Tongue (tissue), 2 donors: Measurements from ENCODE around the gene PRKG1. TPM values are rescaled to one million over a fixed set of nuclear protein-coding genes. Genes with fewer than 3 reads are reported as not detected.
A peak's percentile ranks its signal among the peaks of the same experiment; 100 is the strongest.
"Not testable (repeated sequence)": the region's sequence is repeated elsewhere in the genome, so short reads cannot be mapped to it uniquely, and the experiment has no call there.

Experiments
- DNase-seq: peaks from one replicate; pipeline ENCODE4 v3.0.0-alpha.2; 2015
- total RNA-seq: library from RNA; depleted of rRNA; stranded (reverse); fragments of >200 nt; gene quantifications from one replicate; pipeline ENCODE4 v1.2.3, GENCODE V29; 2014

Gene PRKG1
- total RNA-seq, 1 donor from 2014 or later, result 96.8 TPM

GRCh38 chr10:51117053-51117660 lies 42.9 kb downstream of the PRKG1 start:
- peak; percentile 15 for DNase-seq

- DNase-seq, result peak; percentile 66
Observed at GRCh38 chr10:51117794-51118193, 43.5 kb downstream of the PRKG1 start.

- DNase-seq, result no peak
Observed at GRCh38 chr10:51119441-51119840, 45.2 kb downstream of the PRKG1 start.

- DNase-seq, result peak; percentile 56
Observed at GRCh38 chr10:51121861-51122260, 47.6 kb downstream of the PRKG1 start.

GRCh38 chr10:51124852-51125251 lies 50.6 kb downstream of the PRKG1 start:
- peak; percentile 37 for DNase-seq

- no peak for DNase-seq
Observed at GRCh38 chr10:51125518-51125917, 51.2 kb downstream of the PRKG1 start.

GRCh38 chr10:51129946-51130544 lies 55.8 kb downstream of the PRKG1 start:
- DNase-seq, result no peak

GRCh38 chr10:51137756-51138529 lies 63.7 kb downstream of the PRKG1 start:
- no peak for DNase-seq

- DNase-seq, result no peak
Observed at GRCh38 chr10:51139176-51139575, 64.9 kb downstream of the PRKG1 start.

- no peak for DNase-seq
Observed at GRCh38 chr10:51141010-51141409, 66.7 kb downstream of the PRKG1 start.

GRCh38 chr10:51144161-51144781 lies 70.0 kb downstream of the PRKG1 start:
- no peak for DNase-seq

GRCh38 chr10:51145375-51145774 lies 71.1 kb downstream of the PRKG1 start:
- DNase-seq, result peak; percentile 33

GRCh38 chr10:51147644-51148399 lies 73.5 kb downstream of the PRKG1 start:
- no peak for DNase-seq

- DNase-seq, result peak; percentile 19
Observed at GRCh38 chr10:51156926-51157325, 82.6 kb downstream of the PRKG1 start.

GRCh38 chr10:51158832-51159231 lies 84.5 kb downstream of the PRKG1 start:
- no peak for DNase-seq

- no peak for DNase-seq
Observed at GRCh38 chr10:51159841-51160240, 85.6 kb downstream of the PRKG1 start.

- no peak for DNase-seq
Observed at GRCh38 chr10:51162002-51162401, 87.7 kb downstream of the PRKG1 start.

- DNase-seq, result not testable (repeated sequence)
Observed at GRCh38 chr10:51163380-51164049, 89.2 kb downstream of the PRKG1 start.

- DNase-seq, result no peak
Observed at GRCh38 chr10:51168086-51168815, 94.0 kb downstream of the PRKG1 start.

GRCh38 chr10:51169111-51169510 lies 94.8 kb downstream of the PRKG1 start:
- no peak for DNase-seq
